Raji (cell line): ENCODE results near the gene RBM14.

Experiments used
- POLR2A ChIP-seq: IDR thresholded peaks from 2 replicates; pipeline ENCODE4 v1.6.1; 2011; ENCODE audit warnings: low read depth, low read length, control low read depth; ENCODE audit not compliant: insufficient read depth

RBM14 gene

GRCh38 chr11:66593650-66594049 lies 22.8 kb upstream of the RBM14 start:
- no peak for TF ChIP-seq POLR2A

- no peak for TF ChIP-seq POLR2A
Observed at GRCh38 chr11:66595245-66595904, 21.1 kb upstream of the RBM14 start.

- no peak for TF ChIP-seq POLR2A
Observed at GRCh38 chr11:66598993-66599392, 17.4 kb upstream of the RBM14 start.

- TF ChIP-seq POLR2A: no peak
Observed at GRCh38 chr11:66600219-66600618, 16.2 kb upstream of the RBM14 start.

GRCh38 chr11:66600631-66601233 lies 15.7 kb upstream of the RBM14 start:
- no peak for TF ChIP-seq POLR2A

GRCh38 chr11:66603072-66603471 lies 13.4 kb upstream of the RBM14 start:
- TF ChIP-seq POLR2A: no peak

GRCh38 chr11:66604155-66604554 lies 12.3 kb upstream of the RBM14 start:
- TF ChIP-seq POLR2A: no peak

GRCh38 chr11:66607126-66607834 lies 9.2 kb upstream of the RBM14 start:
- no peak for TF ChIP-seq POLR2A

- no peak for TF ChIP-seq POLR2A
Observed at GRCh38 chr11:66609721-66610617, 6.5 kb upstream of the RBM14 start.

GRCh38 chr11:66612458-66612857 lies 4.0 kb upstream of the RBM14 start:
- TF ChIP-seq POLR2A: no peak

- TF ChIP-seq POLR2A: no peak
Observed at GRCh38 chr11:66614073-66614472, 2.4 kb upstream of the RBM14 start.

- no peak for TF ChIP-seq POLR2A
Observed at GRCh38 chr11:66617155-66617834, 865 bp downstream of the RBM14 start.

GRCh38 chr11:66619080-66619554 lies 2.7 kb downstream of the RBM14 start:
- no peak for TF ChIP-seq POLR2A

- TF ChIP-seq POLR2A: no peak
Observed at GRCh38 chr11:66624450-66624849, 8.0 kb downstream of the RBM14 start.
